PC-3 (cell line): ENCODE measurements around the gene CP.

Source experiments
- CTCF ChIP-seq: fragments of 300-600 bp; sonication (generic); conservative IDR thresholded peaks from 2 replicates; pipeline ENCODE4 v1.5.1; 2017; ENCODE audit warnings: antibody characterized with exemption, low read depth, mild to moderate bottlenecking, low read length
- EZH2 ChIP-seq: fragments of 300-600 bp; sonication (generic); IDR thresholded peaks from one replicate; pipeline ENCODE4 v1.6.1; 2017; ENCODE audit warnings: antibody characterized with exemption, mild to moderate bottlenecking, low read length; ENCODE audit not compliant: unreplicated experiment

DNA sequence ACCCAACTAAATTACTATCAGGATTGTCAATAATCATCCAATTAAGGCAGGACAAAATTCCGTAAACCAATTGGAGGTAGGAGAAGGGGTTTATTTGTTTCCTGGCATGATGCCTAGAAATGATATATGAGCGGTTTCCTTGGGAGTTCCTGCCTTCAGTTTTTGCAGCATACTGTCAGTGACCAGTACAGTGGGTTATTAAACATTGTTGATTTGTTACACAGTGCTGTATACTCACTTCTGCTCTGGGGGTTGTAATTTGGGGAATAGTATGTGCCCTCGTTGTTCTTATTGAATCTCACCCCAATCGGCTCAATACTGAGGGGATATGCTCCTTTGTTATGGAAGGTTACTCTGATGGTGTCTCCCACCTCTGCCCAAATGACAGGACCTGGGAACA, 22.2 kb downstream of the CP start:
- TF ChIP-seq CTCF (no peak), EZH2 (no peak)
